Left cardiac atrium (tissue), 4 donors: ENCODE data around the gene SLC38A1. TPM values are rescaled to one million over a fixed set of nuclear protein-coding genes. Genes with fewer than 3 reads are reported as not detected.

Experiments
- ATAC-seq, 2 donors: fragments of 200-7000 bp; cut with Tn5 transposase; one replicate each; pipeline ENCODE4 v1.9.1; 2020; ENCODE audit warnings: mild to moderate bottlenecking in 2 of 2, moderate library complexity in 2 of 2
- DNase-seq: peaks from one replicate; pipeline ENCODE4 v3.0.0-alpha.2; 2020
- intact Hi-C, 2 donors: fragments of 100-400 bp; cut with DNase I; formaldehyde crosslinking; loops; one replicate each; pipeline versions ENCODE4 v1.14.1 to v1.15.1; 2022 to 2023
- total RNA-seq, 2 donors: library from RNA; stranded (reverse); fragmentation: NEBNext Ultra II Directional; extraction: Animal tissue kit (Norgen Biotek cat#: 25700); gene quantifications; one replicate each; pipeline ENCODE4 v1.2.1, GENCODE V29; 2021
- donor health status: DM: no; HTN: yes; CAD: no.
- donor health status: DM: no; HTN: yes; CAD: no; lungs with severe emphysema.
- donor health status: DM: yes; HTN: yes; CAD: no.
- donor health status: Dilated cardiomyopathy.

SLC38A1 gene
- total RNA-seq, 2 donors from 2014 or later: 74.6 to 172 TPM

GRCh38 chr12:46159309-46159901, 109.4 kb downstream of the SLC38A1 start:
- no peak for DNase-seq
- intact Hi-C loops: loop anchor here in 1 of 2 donors (10.0 kb wide), 1 partner anchor 515 kb away; no protein-coding TSS in a partner anchor
- ATAC-seq: no peak

- intact Hi-C loops: loop anchor here in 1 of 2 donors (10.0 kb wide), 1 partner anchor 516 kb away; no protein-coding TSS in a partner anchor
- DNase-seq (no peak), ATAC-seq (no peak)
Measured at GRCh38 chr12:46158501-46158900, 110.3 kb downstream of the SLC38A1 start.

- DNase-seq: no peak
- intact Hi-C loops: loop anchor here in 1 of 2 donors (10.0 kb wide), 1 partner anchor 520 kb away; no protein-coding TSS in a partner anchor
- ATAC-seq: peak in 1 of 2 donors; percentile 59
Measured at GRCh38 chr12:46154221-46154985, 114.4 kb downstream of the SLC38A1 start.

- ATAC-seq: no peak
- intact Hi-C loops: loop anchor here in 1 of 2 donors (10.0 kb wide), 1 partner anchor 521 kb away; no protein-coding TSS in a partner anchor
- DNase-seq: no peak
Measured at GRCh38 chr12:46153268-46153872, 115.5 kb downstream of the SLC38A1 start.

- ATAC-seq: no peak
- intact Hi-C loops: loop anchor here in 1 of 2 donors (10.0 kb wide), 1 partner anchor 522 kb away; no protein-coding TSS in a partner anchor
- no peak for DNase-seq
Measured at GRCh38 chr12:46152456-46152855, 116.4 kb downstream of the SLC38A1 start.

- ATAC-seq (no peak), DNase-seq (no peak)
- intact Hi-C loops: loop anchor here in 1 of 2 donors (10.0 kb wide), 1 partner anchor 524 kb away; no protein-coding TSS in a partner anchor
Measured at GRCh38 chr12:46150735-46151134, 118.1 kb downstream of the SLC38A1 start.

- ATAC-seq (no peak), DNase-seq (no peak)
- intact Hi-C loops: loop anchor here in 1 of 2 donors (10.0 kb wide), 1 partner anchor 525 kb away; no protein-coding TSS in a partner anchor
Measured at GRCh38 chr12:46149905-46150304, 118.9 kb downstream of the SLC38A1 start.

- no peak for DNase-seq
- intact Hi-C loops: no loop called here
- no peak for ATAC-seq
Measured at GRCh38 chr12:46149079-46149464, 119.8 kb downstream of the SLC38A1 start.

GRCh38 chr12:46148327-46149078, 120.3 kb downstream of the SLC38A1 start:
- ATAC-seq (no peak), DNase-seq (no peak)
- intact Hi-C loops: no loop called here

- intact Hi-C loops: no loop called here
- ATAC-seq: no peak
Measured at GRCh38 chr12:46147144-46147543, 121.7 kb downstream of the SLC38A1 start.

GRCh38 chr12:46145881-46146280, 123.0 kb downstream of the SLC38A1 start:
- intact Hi-C loops: no loop called here
- DNase-seq (no peak), ATAC-seq (no peak)

More at GRCh38 chr12:46147144-46147543, 121.7 kb downstream of the SLC38A1 start:
- DNase-seq: no peak

GRCh38 chr12:46144433-46144832, 124.4 kb downstream of the SLC38A1 start:
- intact Hi-C loops: no loop called here
- DNase-seq: no peak
- ATAC-seq: no peak

- ATAC-seq: no peak
- no peak for DNase-seq
- intact Hi-C loops: no loop called here
Measured at GRCh38 chr12:46136249-46136648, 132.6 kb downstream of the SLC38A1 start.

- intact Hi-C loops: no loop called here
- no peak for ATAC-seq
Measured at GRCh38 chr12:46135750-46136149, 133.1 kb downstream of the SLC38A1 start.

GRCh38 chr12:46134852-46135251, 134.0 kb downstream of the SLC38A1 start:
- ATAC-seq (no peak), DNase-seq (no peak)
- intact Hi-C loops: no loop called here

More at GRCh38 chr12:46135750-46136149, 133.1 kb downstream of the SLC38A1 start:
- DNase-seq: no peak

- DNase-seq (no peak), ATAC-seq (no peak)
- intact Hi-C loops: no loop called here
Measured at GRCh38 chr12:46134205-46134811, 134.5 kb downstream of the SLC38A1 start.

GRCh38 chr12:46133751-46134150, 135.1 kb downstream of the SLC38A1 start:
- intact Hi-C loops: no loop called here
- ATAC-seq (no peak), DNase-seq (no peak)
